Kidney (tissue), 14 donors: Measurements from ENCODE around the gene MSL1. TPM values are rescaled to one million over a fixed set of nuclear protein-coding genes. Genes with fewer than 3 reads are reported as not detected.

ENCODE experiments used
- DNase-seq, 5 donors: peaks; one replicate each; pipeline ENCODE4 v3.0.0-alpha.2; 2013 to 2020
- FAIRE-seq: peaks from 2 replicates; lab custom pipeline; 2012; peaks lifted over from hg19 to GRCh38; lab: Jason Lieb, UNC
- H3K27ac ChIP-seq, 2 donors: one replicate each; pipeline ENCODE4 v1.7.0; 2013; ENCODE audit warnings: low read depth in 2 of 2, low read length in 2 of 2, inconsistent platforms in 1 of 2
- H3K27me3 ChIP-seq: one replicate; pipeline ENCODE4 v1.7.1; 2013; ENCODE audit warnings: low read length, inconsistent platforms; ENCODE audit not compliant: control insufficient read depth, insufficient read depth
- H3K36me3 ChIP-seq, 3 donors: one replicate each; pipeline versions ENCODE4 v1.7.0 to v1.7.1; 2013; ENCODE audit warnings: low read length in 3 of 3, control low read depth in 1 of 3, inconsistent platforms in 1 of 3; ENCODE audit not compliant: insufficient read depth in 3 of 3, control insufficient read depth in 2 of 3
- H3K4me1 ChIP-seq, 3 donors: one replicate each; pipeline versions ENCODE4 v1.7.0 to v1.7.1; 2013; ENCODE audit warnings: low read length in 3 of 3, inconsistent platforms in 1 of 3, low read depth in 1 of 3; ENCODE audit not compliant: control insufficient read depth in 2 of 3, insufficient read depth in 2 of 3
- H3K4me3 ChIP-seq, 3 donors: one replicate each; pipeline versions ENCODE4 v1.7.0 to v1.8.1; 2013; ENCODE audit warnings: low read length in 3 of 3, control low read depth in 1 of 3, inconsistent platforms in 1 of 3
- H3K9ac ChIP-seq, 3 donors: one replicate each; pipeline versions ENCODE4 v1.7.0 to v1.7.1; 2013; ENCODE audit warnings: low read length in 3 of 3, control low read depth in 1 of 3, inconsistent platforms in 1 of 3
- H3K9me3 ChIP-seq, 3 donors: one replicate each; pipeline versions ENCODE4 v1.7.0 to v1.7.1; 2013; ENCODE audit warnings: low read length in 3 of 3, control low read depth in 1 of 3, inconsistent platforms in 1 of 3; ENCODE audit not compliant: control insufficient read depth in 2 of 3, insufficient read depth in 1 of 3
- intact Hi-C: fragments of 100-400 bp; cut with DNase I; formaldehyde crosslinking; loops from one replicate; pipeline ENCODE4 v1.11.1; 2022
- polyA plus RNA-seq: library from polyadenylated mRNA; stranded (reverse); fragments of 350-450 nt; fragmentation: Illumina TruSeq; extraction: RNeasy Lipid Tissue Mini Kit (QIAGEN cat#74804); gene quantifications from one replicate; pipeline ENCODE4 v1.2.3, GENCODE V29; 2014; ENCODE audit warnings: low read depth, low replicate concordance; ENCODE audit not compliant: insufficient read depth
- total RNA-seq: library from RNA; stranded (reverse); fragmentation: NEBNext Ultra II Directional; extraction: Animal tissue kit (Norgen Biotek cat#: 25700); gene quantifications from one replicate; pipeline ENCODE4 v1.2.1, GENCODE V29; 2021
- TF ChIP-seq, protein P1 (sequence below): IDR thresholded peaks from 3 replicates; pipeline ENCODE4 v1.5.1; 2012; ENCODE audit warnings: mild to moderate bottlenecking, moderate library complexity, borderline replicate concordance; ENCODE audit not compliant: insufficient read depth; ENCODE audit errors: extremely low read depth
- donor health status: control.
- donor health status: control.
- donor health status: control.
- donor health status: control.
- donor health status: control.
- donor health status: DM: yes; HTN: yes; CAD: no.
- donor health status: Normal renal cell carcinoma (clear cell type).

MSL1 gene
- total and polyA plus RNA-seq, 2 donors from 2014 or later = 34.9 to 75.4 TPM

DNA sequence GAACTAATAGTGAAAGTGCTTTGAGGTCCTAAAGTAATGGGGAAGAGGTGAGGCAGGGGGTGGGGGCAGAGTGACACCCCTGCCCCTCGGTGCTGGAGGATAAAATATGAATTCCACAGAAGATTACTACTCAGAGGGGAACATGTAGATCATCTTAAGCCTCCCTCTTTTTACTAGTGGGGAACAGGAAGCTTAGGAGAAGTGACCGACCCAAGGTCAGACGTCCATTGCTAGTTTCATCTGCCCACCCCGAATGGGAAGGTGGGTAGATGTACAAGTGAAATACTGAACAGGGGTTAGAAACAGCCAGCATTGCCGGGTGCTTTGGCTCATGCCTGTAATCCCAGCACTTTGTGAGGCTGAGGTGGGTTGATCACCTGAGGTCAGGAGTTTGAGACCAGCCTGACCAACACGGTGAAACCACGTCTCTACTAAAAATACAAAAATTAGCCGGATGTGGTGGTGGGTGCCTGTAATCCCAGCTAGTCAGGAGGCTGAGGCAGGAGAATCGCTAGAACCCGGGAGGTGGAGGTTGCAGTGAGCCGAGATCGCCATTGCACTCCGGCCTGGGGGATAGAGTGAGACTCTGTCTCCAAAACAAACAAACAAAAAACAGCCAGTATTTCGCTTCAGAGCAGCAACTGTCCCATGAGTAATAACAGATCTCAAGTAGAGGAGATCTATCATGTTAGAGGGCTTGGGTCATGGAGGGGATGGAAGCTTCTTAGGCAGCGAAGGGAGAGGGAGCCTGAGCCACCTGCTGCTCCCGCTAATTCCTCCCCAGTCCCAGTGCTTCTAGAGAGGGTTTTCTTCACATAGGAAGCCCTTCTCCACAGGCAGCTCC is 20.2 kb upstream of the MSL1 start:
- no peaks in the 10 kb centered on the region for H3K9me3 ChIP-seq
- intact Hi-C loops = no loop called here
- H3K27me3 ChIP-seq = no peaks in the 10 kb centered on the region
- peaks cover 0 to 10% (median 4%) of the 10 kb centered on the region in 3 donors for H3K36me3 ChIP-seq
- H3K4me3 ChIP-seq = peak overlapping the region in 2 of 3 donors; percentile 16 to 98
- DNase-seq (no peak), FAIRE-seq (no peak)
- TF ChIP-seq, protein P1, sequence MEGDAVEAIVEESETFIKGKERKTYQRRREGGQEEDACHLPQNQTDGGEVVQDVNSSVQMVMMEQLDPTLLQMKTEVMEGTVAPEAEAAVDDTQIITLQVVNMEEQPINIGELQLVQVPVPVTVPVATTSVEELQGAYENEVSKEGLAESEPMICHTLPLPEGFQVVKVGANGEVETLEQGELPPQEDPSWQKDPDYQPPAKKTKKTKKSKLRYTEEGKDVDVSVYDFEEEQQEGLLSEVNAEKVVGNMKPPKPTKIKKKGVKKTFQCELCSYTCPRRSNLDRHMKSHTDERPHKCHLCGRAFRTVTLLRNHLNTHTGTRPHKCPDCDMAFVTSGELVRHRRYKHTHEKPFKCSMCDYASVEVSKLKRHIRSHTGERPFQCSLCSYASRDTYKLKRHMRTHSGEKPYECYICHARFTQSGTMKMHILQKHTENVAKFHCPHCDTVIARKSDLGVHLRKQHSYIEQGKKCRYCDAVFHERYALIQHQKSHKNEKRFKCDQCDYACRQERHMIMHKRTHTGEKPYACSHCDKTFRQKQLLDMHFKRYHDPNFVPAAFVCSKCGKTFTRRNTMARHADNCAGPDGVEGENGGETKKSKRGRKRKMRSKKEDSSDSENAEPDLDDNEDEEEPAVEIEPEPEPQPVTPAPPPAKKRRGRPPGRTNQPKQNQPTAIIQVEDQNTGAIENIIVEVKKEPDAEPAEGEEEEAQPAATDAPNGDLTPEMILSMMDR = no peak
- peaks cover 16 to 61% (median 42%) of the 10 kb centered on the region in 3 donors for H3K4me1 ChIP-seq
- peak overlapping the region in 2 of 3 donors; percentile 44 to 97 for H3K9ac ChIP-seq
- peak overlapping the region; percentile 97 to 99 for H3K27ac ChIP-seq

DNA sequence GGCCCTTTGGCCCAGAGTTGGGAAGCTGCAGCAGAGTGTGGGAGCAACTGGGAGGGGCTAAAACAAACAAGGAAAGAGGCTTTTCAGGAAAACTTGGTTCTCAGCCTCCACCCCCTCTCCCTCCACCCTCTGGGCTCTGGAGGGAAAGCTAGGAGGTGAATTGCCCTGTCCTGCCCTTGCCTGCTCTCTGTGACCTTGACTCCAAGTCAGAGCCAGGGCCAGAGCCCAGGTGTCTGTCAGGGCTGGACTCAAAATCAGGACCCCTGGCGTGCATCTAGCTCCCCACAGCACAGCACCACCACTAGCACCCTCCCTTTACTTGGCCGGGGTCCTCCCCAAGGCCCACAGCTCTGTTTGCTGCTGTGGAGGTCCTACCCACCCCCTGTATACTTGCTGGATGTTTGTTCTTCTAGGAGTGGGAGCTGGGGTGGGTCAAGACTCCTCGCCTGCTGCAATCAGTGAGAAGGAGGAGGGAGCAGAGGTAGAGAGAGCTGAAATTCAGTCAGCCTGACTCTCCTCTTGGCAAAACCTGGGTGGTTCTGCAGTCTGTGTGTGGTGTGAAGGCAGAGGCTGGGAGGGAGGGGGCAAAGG is 18.6 kb upstream of the MSL1 start:
- DNase-seq (peak in 1 of 5 donors; percentile 53), FAIRE-seq (no peak)
- Histone ChIP-seq H3K4me3 (no peak overlapping the region), H3K27me3 (no peaks in the 10 kb centered on the region), H3K9me3 (no peaks in the 10 kb centered on the region), H3K27ac (peak overlapping the region in 1 of 2 donors; percentile 73), H3K9ac (peak overlapping the region in 1 of 3 donors; percentile 25), H3K36me3 (no peaks in the 10 kb centered on the region), H3K4me1 (peaks cover 19 to 55% (median 39%) of the 10 kb centered on the region in 3 donors)
- intact Hi-C loops = no loop called here
- TF ChIP-seq, protein P1 = no peak

GRCh38 chr17:40103688-40104087 is 18.1 kb upstream of the MSL1 start:
- intact Hi-C loops = no loop called here
- Histone ChIP-seq H3K9me3 (no peaks in the 10 kb centered on the region), H3K27me3 (no peaks in the 10 kb centered on the region), H3K9ac (peak overlapping the region in 1 of 3 donors; percentile 25), H3K36me3 (no peaks in the 10 kb centered on the region), H3K4me1 (peaks cover 20 to 54% (median 37%) of the 10 kb centered on the region in 3 donors), H3K27ac (peak overlapping the region in 1 of 2 donors; percentile 73), H3K4me3 (no peak overlapping the region)
- no peak for FAIRE-seq
- no peak for DNase-seq
- TF ChIP-seq, protein P1 = no peak
